Measurements from ENCODE around the gene FAM222B. TPM values are rescaled to one million over a fixed set of nuclear protein-coding genes. Genes with fewer than 3 reads are reported as not detected.
"Not testable (repeated sequence)": the region's sequence is repeated elsewhere in the genome, so short reads cannot be mapped to it uniquely, and the experiment has no call there.

Gene FAM222B
- total RNA-seq, 4 donors from 2014 or later: 10.7 to 18.0 (median 12.0) TPM

GRCh38 chr17:28737316-28737715 is 105.3 kb downstream of the FAM222B start:
- TF ChIP-seq POLR2A (IDR thresholded peaks at IDR 0.05): no peak
- TF ChIP-seq CTCF (IDR thresholded peaks at IDR 0.05): no peak
- WGBS, 2 donors: 94 to 97% methylated on average over 12 of the region's 12 CpGs
- no peak for DNase-seq (ENCODE audit: low spot score in 2 of 2)

GRCh38 chr17:28735913-28736769 is 106.4 kb downstream of the FAM222B start:
- 94 to 96% methylated on average over 7 to 8 of the region's 8 CpGs for WGBS, 2 donors
- DNase-seq (ENCODE audit: low spot score in 2 of 2); H3K4me3 ChIP-seq (ENCODE audit: low read depth, poor library complexity, severe bottlenecking); intact Hi-C loops (cut with DNase I; ENCODE audit: low total_unique reads): not testable (repeated sequence)

More at GRCh38 chr17:28737316-28737715, 105.3 kb downstream of the FAM222B start:
- no peak overlapping the region for H3K4me3 ChIP-seq (ENCODE audit: low read depth, poor library complexity, severe bottlenecking)
- intact Hi-C loops (cut with DNase I; ENCODE audit: low total_unique reads): no loop called here

DNA sequence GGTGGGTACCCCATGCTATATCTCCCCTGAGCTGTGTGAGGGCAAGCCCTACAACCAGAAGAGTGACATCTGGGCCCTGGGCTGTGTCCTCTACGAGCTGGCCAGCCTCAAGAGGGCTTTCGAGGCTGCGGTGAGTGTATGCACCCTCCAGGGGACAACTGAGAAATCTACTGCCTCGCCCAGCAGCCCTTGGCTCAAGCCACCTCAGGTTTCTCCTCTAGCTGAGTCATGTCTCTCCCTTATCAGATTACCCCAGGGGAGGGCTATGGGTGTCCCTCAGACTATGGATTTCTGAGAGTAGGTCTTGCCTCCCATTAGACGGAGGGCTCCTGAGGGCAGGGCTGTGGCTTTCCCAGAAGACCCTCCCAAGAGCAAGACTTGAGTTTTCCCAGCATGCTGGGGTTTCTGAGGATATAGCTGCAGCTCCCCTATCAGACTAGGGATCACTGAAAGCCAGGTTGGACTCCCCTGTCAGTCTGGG is 107.3 kb downstream of the FAM222B start:
- DNase-seq (ENCODE audit: low spot score in 2 of 2): no peak
- TF ChIP-seq POLR2A (IDR thresholded peaks at IDR 0.05) (no peak), CTCF (IDR thresholded peaks at IDR 0.05) (no peak)
- intact Hi-C loops (cut with DNase I; ENCODE audit: low total_unique reads): no loop called here
- no peak overlapping the region for H3K4me3 ChIP-seq (ENCODE audit: low read depth, poor library complexity, severe bottlenecking)
- 27 to 71% methylated on average over 5 of the region's 5 CpGs for WGBS, 2 donors

- WGBS, 2 donors: 84 to 90% methylated on average over 9 to 10 of the region's 10 CpGs
- TF ChIP-seq POLR2A (IDR thresholded peaks at IDR 0.05) (no peak), CTCF (IDR thresholded peaks at IDR 0.05) (no peak)
- no peak for DNase-seq (ENCODE audit: low spot score in 2 of 2)
- H3K4me3 ChIP-seq (ENCODE audit: low read depth, poor library complexity, severe bottlenecking): no peak overlapping the region
- intact Hi-C loops (cut with DNase I; ENCODE audit: low total_unique reads): no loop called here
Measured at GRCh38 chr17:28734712-28735241, 107.8 kb downstream of the FAM222B start.

DNA sequence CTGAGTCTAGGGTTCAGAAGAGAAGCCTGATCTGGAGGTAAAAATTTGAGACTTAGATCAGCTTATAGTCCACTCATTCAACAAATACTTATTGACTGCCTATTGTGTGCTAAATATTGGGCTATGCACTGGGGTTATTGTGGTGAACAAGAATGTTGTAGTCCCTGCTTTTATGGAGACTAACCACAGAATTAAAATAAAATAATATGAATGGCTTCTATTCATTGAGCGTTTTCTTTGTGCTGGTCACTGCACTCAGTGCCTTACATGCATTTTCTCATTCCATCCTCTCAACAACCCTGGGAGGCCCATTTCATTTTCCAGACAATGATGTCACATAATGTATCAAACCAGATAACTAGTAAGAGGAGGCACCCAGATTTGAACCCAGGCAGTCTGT is 109.2 kb downstream of the FAM222B start:
- 74 to 78% methylated on average over 1 of the region's 1 CpG for WGBS, 2 donors
- no peak overlapping the region for H3K4me3 ChIP-seq (ENCODE audit: low read depth, poor library complexity, severe bottlenecking)
- intact Hi-C loops (cut with DNase I; ENCODE audit: low total_unique reads): no loop called here
- no peak for DNase-seq (ENCODE audit: low spot score in 2 of 2)
- TF ChIP-seq CTCF (IDR thresholded peaks at IDR 0.05): no peak
- TF ChIP-seq POLR2A (IDR thresholded peaks at IDR 0.05): no peak

DNA sequence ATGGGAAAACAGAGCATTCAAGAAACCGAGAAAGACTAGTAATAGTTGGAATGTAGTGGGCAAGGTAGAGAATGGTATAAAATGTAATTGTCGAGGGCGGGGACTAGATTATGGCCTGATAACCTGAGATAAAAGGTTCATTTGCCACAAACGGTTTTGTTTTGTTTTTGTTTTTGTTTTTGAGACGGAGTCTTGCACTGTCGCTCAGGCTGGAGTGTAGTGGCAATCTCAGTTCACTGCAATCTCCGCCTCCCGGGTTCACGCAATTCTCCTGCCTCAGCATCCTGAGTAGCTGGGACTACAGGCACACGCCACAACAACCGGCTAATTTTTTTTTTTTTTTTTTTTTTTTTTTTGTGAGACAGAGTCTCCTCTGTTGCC is 112.7 kb downstream of the FAM222B start:
- intact Hi-C loops (cut with DNase I; ENCODE audit: low total_unique reads): no loop called here
- H3K4me3 ChIP-seq (ENCODE audit: low read depth, poor library complexity, severe bottlenecking): no peak overlapping the region
- DNase-seq (ENCODE audit: low spot score in 2 of 2): no peak
- 76 to 85% methylated on average over 11 of the region's 11 CpGs for WGBS, 2 donors
- TF ChIP-seq POLR2A (IDR thresholded peaks at IDR 0.05): no peak
- TF ChIP-seq CTCF (IDR thresholded peaks at IDR 0.05): no peak
